HUES48 (cell line): Measurements from ENCODE around the gene LSMEM2.
A peak's percentile ranks its signal among the peaks of the same experiment; 100 is the strongest.
"Not testable (repeated sequence)": the region's sequence is repeated elsewhere in the genome, so short reads cannot be mapped to it uniquely, and the experiment has no call there.

Experiments used
- H3K27ac ChIP-seq: one replicate; pipeline ENCODE4 v1.7.0; 2013; ENCODE audit warnings: low read depth, low read length, inconsistent platforms
- H3K27me3 ChIP-seq: 2 replicates; pipeline ENCODE4 v1.6.1; 2013; ENCODE audit warnings: mild to moderate bottlenecking, low read length; ENCODE audit not compliant: control insufficient read depth, insufficient read depth
- H3K36me3 ChIP-seq: 2 replicates; pipeline ENCODE4 v1.6.1; 2013; ENCODE audit warnings: low read length; ENCODE audit not compliant: control insufficient read depth, insufficient read depth
- H3K4me1 ChIP-seq: 2 replicates; pipeline ENCODE4 v1.6.1; 2013; ENCODE audit warnings: mild to moderate bottlenecking, low read length; ENCODE audit not compliant: control insufficient read depth, insufficient read depth
- H3K4me3 ChIP-seq: 2 replicates; pipeline ENCODE4 v1.5.1; 2013; ENCODE audit warnings: mild to moderate bottlenecking, low read depth, low read length
- H3K9ac ChIP-seq: 2 replicates; pipeline ENCODE4 v1.6.1; 2013; ENCODE audit warnings: mild to moderate bottlenecking, low read depth, low read length, moderate library complexity
- H3K9me3 ChIP-seq: 2 replicates; pipeline ENCODE4 v1.6.1; 2013; ENCODE audit warnings: low read length; ENCODE audit not compliant: control insufficient read depth, insufficient read depth

Gene LSMEM2

DNA sequence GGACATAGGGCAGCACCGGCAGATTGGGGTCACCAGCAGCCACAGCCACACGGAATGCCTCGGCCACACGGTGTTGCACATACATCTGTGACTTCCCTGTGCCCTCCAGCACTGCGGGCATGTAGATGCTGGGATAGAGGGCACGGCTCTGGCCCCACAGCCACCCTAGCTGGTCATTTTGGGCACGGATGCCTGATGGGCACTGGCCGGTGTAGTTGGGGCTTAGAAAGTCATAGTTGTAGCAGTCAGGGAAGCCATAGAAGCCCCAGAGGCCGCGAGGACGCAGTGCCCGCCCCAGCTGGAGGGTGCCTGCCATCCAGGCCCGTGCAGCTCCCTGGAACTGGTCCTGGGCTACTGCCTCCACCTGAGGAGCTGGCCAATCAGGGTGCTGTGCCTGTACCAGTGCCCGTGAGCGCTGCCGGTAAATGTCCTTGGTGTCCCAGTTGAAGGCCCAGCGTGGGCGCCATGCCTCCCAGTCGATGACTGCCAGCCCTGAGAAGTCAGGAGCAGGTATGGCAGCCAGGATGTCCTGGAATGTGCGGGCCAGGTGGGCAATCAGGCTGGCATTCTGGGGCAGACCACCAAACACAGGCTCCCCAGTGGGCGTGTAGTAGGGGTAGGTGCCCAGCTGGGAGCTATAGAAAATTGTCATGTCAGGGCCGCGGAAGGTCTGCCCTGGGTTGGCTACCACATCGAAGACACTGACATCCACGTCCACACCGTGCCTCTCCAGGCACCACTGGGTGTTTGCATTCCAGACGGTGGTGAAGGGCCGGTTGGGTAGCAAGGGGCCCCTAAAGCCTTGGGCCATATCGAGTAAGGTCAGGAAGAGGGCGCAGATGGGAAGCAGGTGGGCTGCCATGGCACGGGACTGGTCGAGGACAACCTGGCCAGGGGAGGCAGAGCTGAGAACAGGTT, 23.5 kb downstream of the LSMEM2 start:
- H3K4me1 ChIP-seq = peaks cover 5% of the 10 kb centered on the region; the same call in 1 of the 2 replicates
- no peaks in the 10 kb centered on the region for H3K36me3 ChIP-seq
- no peaks in the 10 kb centered on the region for H3K27me3 ChIP-seq
- no peak overlapping the region for H3K27ac ChIP-seq
- H3K9me3 ChIP-seq = peaks cover 6% of the 10 kb centered on the region
- H3K9ac ChIP-seq = no peak overlapping the region
- H3K4me3 ChIP-seq = no peak overlapping the region

- Histone ChIP-seq H3K9ac (no peak within 1 kb of the TSS), H3K36me3 (no peaks in the 10 kb centered on the region), H3K27me3 (no peaks in the 10 kb centered on the region), H3K27ac (peak within 1 kb of the TSS; percentile 21), H3K4me3 (no peak within 1 kb of the TSS), H3K4me1 (peaks cover 5% of the 10 kb centered on the region; the same call in 1 of the 2 replicates), H3K9me3 (peaks cover 9% of the 10 kb centered on the region)
Measured at GRCh38 chr3:50303013-50303815, 24.3 kb downstream of the LSMEM2 start, which contains the start of gene HYAL1. HYAL1 (minus strand) TSS chr3:50303574; CDS start chr3:50302956, 618 bp downstream.

DNA sequence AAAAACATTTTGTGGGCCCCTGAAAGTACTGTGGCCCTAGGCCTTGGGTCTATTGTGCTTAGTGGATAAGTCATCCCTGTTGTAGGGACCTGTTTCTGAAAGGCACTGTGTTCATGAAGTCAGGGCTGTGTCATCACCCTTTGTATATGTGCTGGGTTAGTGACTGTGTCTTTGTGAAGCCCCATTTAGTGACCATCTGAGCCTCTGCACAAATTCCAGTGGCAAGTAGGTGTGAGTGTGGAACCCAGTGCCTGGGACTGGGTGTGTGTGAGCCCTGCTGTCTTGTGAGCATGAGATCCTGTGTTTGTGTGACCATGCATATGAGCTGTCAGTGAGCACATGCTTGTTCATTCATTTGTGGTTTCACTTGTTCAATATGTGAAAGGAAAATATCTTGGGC, 25.7 kb downstream of the LSMEM2 start:
- no peak overlapping the region for H3K9ac ChIP-seq
- peaks cover 4% of the 10 kb centered on the region; the same call in 1 of the 2 replicates for H3K4me1 ChIP-seq
- no peak overlapping the region for H3K27ac ChIP-seq
- H3K4me3 ChIP-seq = no peak overlapping the region
- H3K9me3 ChIP-seq = peaks cover 9% of the 10 kb centered on the region
- H3K36me3 ChIP-seq = no peaks in the 10 kb centered on the region
- H3K27me3 ChIP-seq = no peaks in the 10 kb centered on the region

DNA sequence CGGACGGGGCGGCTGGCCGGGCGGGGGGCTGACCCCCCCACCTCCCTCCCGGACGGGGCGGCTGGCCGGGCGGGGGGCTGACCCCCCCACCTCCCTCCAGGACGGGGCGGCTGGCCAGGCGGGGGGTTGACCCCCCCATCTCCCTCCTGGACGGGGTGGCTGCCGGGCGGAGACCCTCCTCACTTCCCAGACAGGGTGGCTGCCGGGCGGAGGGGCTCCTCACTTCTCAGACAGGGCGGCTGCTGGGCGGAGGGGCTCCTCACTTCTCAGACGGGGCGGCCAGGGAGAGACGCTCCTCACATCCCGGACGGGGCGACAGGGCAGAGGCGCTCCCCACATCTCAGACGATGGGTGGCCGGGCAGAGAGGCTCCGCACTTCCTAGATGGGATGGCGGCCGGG, 33.2 kb downstream of the LSMEM2 start:
- H3K4me3 ChIP-seq, H3K9ac ChIP-seq, H3K27me3 ChIP-seq, H3K4me1 ChIP-seq, H3K9me3 ChIP-seq, H3K27ac ChIP-seq, H3K36me3 ChIP-seq: not testable (repeated sequence)

DNA sequence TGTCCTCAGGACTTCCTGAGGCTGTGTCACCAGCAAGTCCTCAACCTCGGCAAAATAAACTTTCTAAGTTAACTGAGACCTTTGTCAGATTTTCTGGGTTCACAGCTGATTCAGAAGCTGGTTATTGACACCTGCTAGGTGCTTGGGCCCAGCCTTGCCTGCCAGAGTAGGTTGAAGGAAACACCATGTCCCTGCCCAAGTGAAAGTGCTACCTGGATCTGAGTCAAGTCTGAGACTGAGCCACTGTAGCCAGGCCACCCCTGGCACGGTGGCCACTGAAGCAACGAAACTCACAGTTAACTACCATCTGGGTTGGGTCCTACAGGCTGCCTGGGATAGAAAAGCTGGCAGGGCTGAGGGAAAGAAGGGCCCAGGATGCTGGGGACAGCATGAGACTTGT, 35.5 kb downstream of the LSMEM2 start:
- peaks cover 31% of the 10 kb centered on the region for H3K36me3 ChIP-seq
- no peaks in the 10 kb centered on the region for H3K9me3 ChIP-seq
- no peak overlapping the region for H3K27ac ChIP-seq
- no peaks in the 10 kb centered on the region for H3K4me1 ChIP-seq
- no peaks in the 10 kb centered on the region for H3K27me3 ChIP-seq
- H3K9ac ChIP-seq = no peak overlapping the region
- H3K4me3 ChIP-seq = no peak overlapping the region

DNA sequence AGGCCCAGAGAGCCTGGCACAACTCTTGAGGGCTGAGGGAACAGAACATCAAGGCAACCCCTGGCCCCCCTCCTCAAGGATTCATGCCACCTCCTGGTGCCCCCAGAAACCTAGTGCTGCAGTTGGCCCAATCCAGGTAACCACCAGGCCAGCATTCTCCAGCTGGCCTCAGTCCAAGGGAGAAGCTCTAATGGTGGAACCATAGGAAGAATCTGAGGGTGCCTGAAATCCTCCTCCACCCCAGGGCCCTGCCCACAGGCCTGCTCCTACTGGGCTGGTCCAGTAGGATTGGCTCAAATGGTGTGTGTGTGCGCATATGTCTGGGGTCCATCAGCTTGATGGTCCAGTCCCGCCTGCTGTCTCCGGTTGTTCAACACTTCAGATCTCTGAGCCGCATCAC, 35.9 kb downstream of the LSMEM2 start:
- Histone ChIP-seq H3K4me1 (no peaks in the 10 kb centered on the region), H3K9ac (no peak overlapping the region), H3K4me3 (no peak overlapping the region), H3K27me3 (no peaks in the 10 kb centered on the region), H3K36me3 (peaks cover 36% of the 10 kb centered on the region), H3K27ac (no peak overlapping the region), H3K9me3 (no peaks in the 10 kb centered on the region)

- Histone ChIP-seq H3K36me3 (peaks cover 40% of the 10 kb centered on the region), H3K4me1 (peaks cover 9% of the 10 kb centered on the region; the same call in 1 of the 2 replicates), H3K9me3 (no peaks in the 10 kb centered on the region), H3K9ac (no peak overlapping the region), H3K4me3 (no peak overlapping the region), H3K27me3 (no peaks in the 10 kb centered on the region), H3K27ac (peak overlapping the region; percentile 5)
Measured at GRCh38 chr3:50316657-50317242, 37.9 kb downstream of the LSMEM2 start.

GRCh38 chr3:50317300-50317699, 38.4 kb downstream of the LSMEM2 start:
- Histone ChIP-seq H3K36me3 (peaks cover 40% of the 10 kb centered on the region), H3K27ac (peak overlapping the region; percentile 5), H3K9ac (no peak overlapping the region), H3K4me1 (peaks cover 9% of the 10 kb centered on the region; the same call in 1 of the 2 replicates), H3K9me3 (no peaks in the 10 kb centered on the region), H3K4me3 (no peak overlapping the region), H3K27me3 (no peaks in the 10 kb centered on the region)

DNA sequence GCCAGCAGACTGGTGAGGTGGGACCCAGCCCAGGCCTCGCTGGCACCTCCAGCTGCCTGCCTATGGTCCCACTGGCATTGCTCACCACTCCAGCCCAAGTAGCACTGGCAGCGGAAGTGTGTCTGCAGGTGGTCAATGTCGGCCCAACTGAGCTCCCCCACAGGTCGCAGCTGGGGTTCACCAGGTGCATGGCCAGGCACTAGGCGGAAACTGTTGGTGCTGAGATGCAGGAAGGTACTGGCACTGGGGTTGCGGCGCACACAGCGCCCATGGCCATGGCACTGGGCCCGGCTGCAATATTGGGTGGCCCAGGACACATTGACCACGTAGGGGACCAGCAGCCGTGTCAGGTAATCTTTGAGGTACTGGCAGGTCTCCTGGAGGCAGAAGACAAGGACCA, 39.3 kb downstream of the LSMEM2 start:
- H3K4me3 ChIP-seq = no peak overlapping the region
- no peak overlapping the region for H3K27ac ChIP-seq
- peaks cover 40% of the 10 kb centered on the region for H3K36me3 ChIP-seq
- peaks cover 15% of the 10 kb centered on the region for H3K4me1 ChIP-seq
- H3K9me3 ChIP-seq = no peaks in the 10 kb centered on the region
- H3K9ac ChIP-seq = no peak overlapping the region
- no peaks in the 10 kb centered on the region for H3K27me3 ChIP-seq

DNA sequence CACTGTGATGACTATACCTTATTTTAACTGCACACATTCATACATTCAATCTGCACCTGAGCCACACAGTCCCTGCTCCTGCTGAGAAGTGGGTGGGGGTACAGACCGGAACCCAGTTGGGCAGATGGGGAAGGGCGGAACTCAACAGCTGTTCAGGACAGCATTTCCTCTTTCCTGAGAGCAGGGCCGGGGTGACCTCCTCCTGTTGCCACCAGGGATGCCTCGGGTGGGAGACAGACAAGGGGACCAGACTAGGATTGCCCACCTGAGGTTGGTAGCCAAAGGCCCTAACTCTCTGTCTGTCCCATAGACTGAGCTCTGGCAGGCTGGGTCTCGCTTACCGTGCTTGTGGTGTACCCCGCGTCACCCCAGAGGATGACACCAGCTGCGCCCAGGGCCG, 39.7 kb downstream of the LSMEM2 start:
- no peak overlapping the region for H3K27ac ChIP-seq
- no peaks in the 10 kb centered on the region for H3K9me3 ChIP-seq
- peaks cover 40% of the 10 kb centered on the region for H3K36me3 ChIP-seq
- no peaks in the 10 kb centered on the region for H3K27me3 ChIP-seq
- H3K4me1 ChIP-seq = peaks cover 17% of the 10 kb centered on the region
- H3K4me3 ChIP-seq = no peak overlapping the region
- no peak overlapping the region for H3K9ac ChIP-seq
